ENCODE measurements around the gene POU2AF2.

GRCh38 chr11:111326824-111327223 lies 81.3 kb downstream of the POU2AF2 start:
- TF ChIP-seq, protein P1, sequence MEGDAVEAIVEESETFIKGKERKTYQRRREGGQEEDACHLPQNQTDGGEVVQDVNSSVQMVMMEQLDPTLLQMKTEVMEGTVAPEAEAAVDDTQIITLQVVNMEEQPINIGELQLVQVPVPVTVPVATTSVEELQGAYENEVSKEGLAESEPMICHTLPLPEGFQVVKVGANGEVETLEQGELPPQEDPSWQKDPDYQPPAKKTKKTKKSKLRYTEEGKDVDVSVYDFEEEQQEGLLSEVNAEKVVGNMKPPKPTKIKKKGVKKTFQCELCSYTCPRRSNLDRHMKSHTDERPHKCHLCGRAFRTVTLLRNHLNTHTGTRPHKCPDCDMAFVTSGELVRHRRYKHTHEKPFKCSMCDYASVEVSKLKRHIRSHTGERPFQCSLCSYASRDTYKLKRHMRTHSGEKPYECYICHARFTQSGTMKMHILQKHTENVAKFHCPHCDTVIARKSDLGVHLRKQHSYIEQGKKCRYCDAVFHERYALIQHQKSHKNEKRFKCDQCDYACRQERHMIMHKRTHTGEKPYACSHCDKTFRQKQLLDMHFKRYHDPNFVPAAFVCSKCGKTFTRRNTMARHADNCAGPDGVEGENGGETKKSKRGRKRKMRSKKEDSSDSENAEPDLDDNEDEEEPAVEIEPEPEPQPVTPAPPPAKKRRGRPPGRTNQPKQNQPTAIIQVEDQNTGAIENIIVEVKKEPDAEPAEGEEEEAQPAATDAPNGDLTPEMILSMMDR (IDR thresholded peaks at IDR 0.05; ENCODE audit: poor library complexity, severe bottlenecking), result no peak
- TF ChIP-seq RAD21 (conservative IDR thresholded peaks at IDR 0.05) (no peak), POLR2AphosphoS5 (IDR thresholded peaks at IDR 0.05) (no peak), TAF1 (IDR thresholded peaks at IDR 0.05; ENCODE audit: low read depth) (no peak), EP300 (conservative IDR thresholded peaks at IDR 0.05; ENCODE audit: poor library complexity, severe bottlenecking) (no peak), EZH2 (IDR thresholded peaks at IDR 0.05; ENCODE audit: borderline replicate concordance, insufficient read depth, low read length, poor library complexity, severe bottlenecking) (no peak)
- TF ChIP-seq, protein P2, sequence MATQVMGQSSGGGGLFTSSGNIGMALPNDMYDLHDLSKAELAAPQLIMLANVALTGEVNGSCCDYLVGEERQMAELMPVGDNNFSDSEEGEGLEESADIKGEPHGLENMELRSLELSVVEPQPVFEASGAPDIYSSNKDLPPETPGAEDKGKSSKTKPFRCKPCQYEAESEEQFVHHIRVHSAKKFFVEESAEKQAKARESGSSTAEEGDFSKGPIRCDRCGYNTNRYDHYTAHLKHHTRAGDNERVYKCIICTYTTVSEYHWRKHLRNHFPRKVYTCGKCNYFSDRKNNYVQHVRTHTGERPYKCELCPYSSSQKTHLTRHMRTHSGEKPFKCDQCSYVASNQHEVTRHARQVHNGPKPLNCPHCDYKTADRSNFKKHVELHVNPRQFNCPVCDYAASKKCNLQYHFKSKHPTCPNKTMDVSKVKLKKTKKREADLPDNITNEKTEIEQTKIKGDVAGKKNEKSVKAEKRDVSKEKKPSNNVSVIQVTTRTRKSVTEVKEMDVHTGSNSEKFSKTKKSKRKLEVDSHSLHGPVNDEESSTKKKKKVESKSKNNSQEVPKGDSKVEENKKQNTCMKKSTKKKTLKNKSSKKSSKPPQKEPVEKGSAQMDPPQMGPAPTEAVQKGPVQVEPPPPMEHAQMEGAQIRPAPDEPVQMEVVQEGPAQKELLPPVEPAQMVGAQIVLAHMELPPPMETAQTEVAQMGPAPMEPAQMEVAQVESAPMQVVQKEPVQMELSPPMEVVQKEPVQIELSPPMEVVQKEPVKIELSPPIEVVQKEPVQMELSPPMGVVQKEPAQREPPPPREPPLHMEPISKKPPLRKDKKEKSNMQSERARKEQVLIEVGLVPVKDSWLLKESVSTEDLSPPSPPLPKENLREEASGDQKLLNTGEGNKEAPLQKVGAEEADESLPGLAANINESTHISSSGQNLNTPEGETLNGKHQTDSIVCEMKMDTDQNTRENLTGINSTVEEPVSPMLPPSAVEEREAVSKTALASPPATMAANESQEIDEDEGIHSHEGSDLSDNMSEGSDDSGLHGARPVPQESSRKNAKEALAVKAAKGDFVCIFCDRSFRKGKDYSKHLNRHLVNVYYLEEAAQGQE (IDR thresholded peaks at IDR 0.05; ENCODE audit: borderline replicate concordance), result no peak
